Measurements from ENCODE around the gene C18orf32. TPM values are rescaled to one million over a fixed set of nuclear protein-coding genes. Genes with fewer than 3 reads are reported as not detected.

Gene C18orf32
- total and polyA plus RNA-seq, 2 donors (not counting 1 experiment from before 2014, with no cell fraction given): 11.9 to 39.1 TPM

GRCh38 chr18:49492694-49493033 lies 5.6 kb upstream of the C18orf32 start:
- H4K20me1 ChIP-seq (ENCODE audit: control insufficient read depth, extremely low read depth, insufficient read depth, low read length): no peaks in the 10 kb centered on the region
- H3K9ac ChIP-seq (ENCODE audit: insufficient read depth, low read length): no peak overlapping the region
- H3K36me3 ChIP-seq (ENCODE audit: control insufficient read depth, insufficient read depth, low read length): peaks cover 4% of the 10 kb centered on the region
- no peak for DNase-seq (ENCODE audit: low read depth in 2 of 2)
- no peak overlapping the region for H3K27ac ChIP-seq (ENCODE audit: insufficient read depth, low read length)
- H2AFZ ChIP-seq (ENCODE audit: low read length): no peak overlapping the region
- no peak overlapping the region for H3K4me3 ChIP-seq (replicated peaks in 1 of 4; ENCODE audit: control extremely low read depth in 1 of 4, insufficient read depth in 1 of 4, low read depth in 3 of 4, low read length in 4 of 4)
- H3K9me3 ChIP-seq (ENCODE audit: control insufficient read depth, insufficient read depth, low read depth, low read length): no peaks in the 10 kb centered on the region
- no peaks in the 10 kb centered on the region for H3K27me3 ChIP-seq (ENCODE audit: control insufficient read depth, insufficient read depth, low read length)
- H3K79me2 ChIP-seq (ENCODE audit: control insufficient read depth, insufficient read depth, low read length): peaks cover 26% of the 10 kb centered on the region
- TF ChIP-seq, protein P1, sequence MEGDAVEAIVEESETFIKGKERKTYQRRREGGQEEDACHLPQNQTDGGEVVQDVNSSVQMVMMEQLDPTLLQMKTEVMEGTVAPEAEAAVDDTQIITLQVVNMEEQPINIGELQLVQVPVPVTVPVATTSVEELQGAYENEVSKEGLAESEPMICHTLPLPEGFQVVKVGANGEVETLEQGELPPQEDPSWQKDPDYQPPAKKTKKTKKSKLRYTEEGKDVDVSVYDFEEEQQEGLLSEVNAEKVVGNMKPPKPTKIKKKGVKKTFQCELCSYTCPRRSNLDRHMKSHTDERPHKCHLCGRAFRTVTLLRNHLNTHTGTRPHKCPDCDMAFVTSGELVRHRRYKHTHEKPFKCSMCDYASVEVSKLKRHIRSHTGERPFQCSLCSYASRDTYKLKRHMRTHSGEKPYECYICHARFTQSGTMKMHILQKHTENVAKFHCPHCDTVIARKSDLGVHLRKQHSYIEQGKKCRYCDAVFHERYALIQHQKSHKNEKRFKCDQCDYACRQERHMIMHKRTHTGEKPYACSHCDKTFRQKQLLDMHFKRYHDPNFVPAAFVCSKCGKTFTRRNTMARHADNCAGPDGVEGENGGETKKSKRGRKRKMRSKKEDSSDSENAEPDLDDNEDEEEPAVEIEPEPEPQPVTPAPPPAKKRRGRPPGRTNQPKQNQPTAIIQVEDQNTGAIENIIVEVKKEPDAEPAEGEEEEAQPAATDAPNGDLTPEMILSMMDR (conservative IDR thresholded peaks at IDR 0.05 in 1 of 2, IDR thresholded peaks at IDR 0.05 in 1 of 2; ENCODE audit: low read depth in 1 of 2, low read length in 2 of 2): no peak
- no peak for TF ChIP-seq EZH2 (IDR thresholded peaks at IDR 0.05; ENCODE audit: low read length, missing control alignments)
- H3K4me1 ChIP-seq (ENCODE audit: control insufficient read depth, extremely low read depth, insufficient read depth, low read length): peaks cover 5% of the 10 kb centered on the region
- H3K4me2 ChIP-seq (ENCODE audit: extremely low read depth, insufficient read depth, low read length): peak overlapping the region; percentile 2

DNA sequence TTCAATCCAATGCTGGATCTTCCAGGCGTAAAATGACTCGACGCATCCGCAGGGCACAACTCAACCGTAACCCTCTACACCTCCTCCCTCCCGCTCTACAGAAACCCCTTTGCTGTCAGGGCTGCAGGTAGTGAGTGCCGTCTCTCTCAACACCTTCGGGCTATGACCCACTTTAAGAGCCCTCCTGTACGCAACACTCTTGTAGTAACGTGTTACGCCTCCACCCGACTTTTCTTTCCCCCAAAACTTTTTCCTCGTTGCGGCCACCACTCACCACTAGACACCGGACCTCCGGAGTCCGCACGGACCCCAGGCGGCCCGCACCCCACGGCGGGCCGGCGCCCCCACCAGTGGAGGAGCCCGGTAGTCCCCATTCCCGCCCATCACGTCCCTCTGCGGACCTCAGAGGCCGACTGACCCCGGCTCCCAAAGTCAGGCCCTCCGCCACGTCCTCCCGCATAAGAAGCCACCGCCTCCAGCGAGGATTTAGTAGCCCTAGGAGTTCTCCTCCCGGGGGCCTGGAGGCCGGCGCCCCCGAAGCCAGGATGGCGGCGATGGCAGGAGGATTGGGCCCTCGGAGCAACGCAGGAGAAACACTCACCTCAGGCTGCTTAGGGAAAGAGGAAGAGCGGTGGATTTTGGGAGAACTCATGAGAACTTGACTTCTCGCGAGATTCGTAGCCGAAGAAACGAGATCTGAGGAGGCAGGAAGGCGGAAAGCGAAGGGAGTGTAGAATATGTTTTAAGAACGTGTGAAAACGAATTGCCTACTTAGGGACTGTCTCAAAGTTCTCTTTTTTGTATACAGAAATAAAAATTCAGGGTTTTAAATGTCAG lies 5.0 kb upstream of the C18orf32 start, which contains the start of gene RPL17:
Gene RPL17, minus strand, starts transcription at position 609 of the 837 bp plus-strand sequence.
- H3K9ac ChIP-seq (ENCODE audit: insufficient read depth, low read length): peak within 1 kb of the TSS; percentile 98
- H4K20me1 ChIP-seq (ENCODE audit: control insufficient read depth, extremely low read depth, insufficient read depth, low read length): no peaks in the 10 kb centered on the region

DNA sequence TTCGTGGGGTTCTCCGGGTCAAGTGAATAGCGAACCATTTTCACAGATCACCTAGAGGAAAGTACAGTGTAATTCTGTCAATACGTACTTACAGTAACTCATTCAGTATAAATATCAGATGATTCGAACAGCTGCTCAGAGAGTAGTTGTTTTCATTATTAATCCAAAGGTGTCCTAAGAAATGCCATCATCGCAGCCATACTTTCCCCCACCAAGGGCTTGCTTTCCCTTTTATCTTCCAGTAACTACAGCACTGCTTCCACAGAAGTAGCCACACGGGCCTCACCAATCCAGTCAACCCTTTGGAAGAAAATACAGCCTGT lies 4.5 kb upstream of the C18orf32 start:
- Histone ChIP-seq H3K79me2 (ENCODE audit: control insufficient read depth, insufficient read depth, low read length) (peaks cover 27% of the 10 kb centered on the region), H3K27me3 (ENCODE audit: control insufficient read depth, insufficient read depth, low read length) (no peaks in the 10 kb centered on the region), H3K9me3 (ENCODE audit: control insufficient read depth, insufficient read depth, low read depth, low read length) (no peaks in the 10 kb centered on the region), H3K4me1 (ENCODE audit: control insufficient read depth, extremely low read depth, insufficient read depth, low read length) (peaks cover 9% of the 10 kb centered on the region), H3K4me3 (replicated peaks in 1 of 4; ENCODE audit: control extremely low read depth in 1 of 4, insufficient read depth in 1 of 4, low read depth in 3 of 4, low read length in 4 of 4) (peak overlapping the region; percentile 74 to 93 (median 88)), H3K36me3 (ENCODE audit: control insufficient read depth, insufficient read depth, low read length) (peaks cover 9% of the 10 kb centered on the region), H2AFZ (ENCODE audit: low read length) (no peak overlapping the region), H3K9ac (ENCODE audit: insufficient read depth, low read length) (peak overlapping the region; percentile 98), H3K4me2 (ENCODE audit: extremely low read depth, insufficient read depth, low read length) (peak overlapping the region; percentile 91), H3K27ac (ENCODE audit: insufficient read depth, low read length) (peak overlapping the region; percentile 93), H4K20me1 (ENCODE audit: control insufficient read depth, extremely low read depth, insufficient read depth, low read length) (no peaks in the 10 kb centered on the region)
- TF ChIP-seq, protein P1 (conservative IDR thresholded peaks at IDR 0.05 in 1 of 2, IDR thresholded peaks at IDR 0.05 in 1 of 2; ENCODE audit: low read depth in 1 of 2, low read length in 2 of 2): no peak
- TF ChIP-seq EZH2 (IDR thresholded peaks at IDR 0.05; ENCODE audit: low read length, missing control alignments): no peak
- no peak for DNase-seq (ENCODE audit: low read depth in 2 of 2)

More for the DNA sequence above, 5.0 kb upstream of the C18orf32 start, which contains the start of gene RPL17:
- Histone ChIP-seq H3K79me2 (ENCODE audit: control insufficient read depth, insufficient read depth, low read length) (peaks cover 26% of the 10 kb centered on the region), H3K4me2 (ENCODE audit: extremely low read depth, insufficient read depth, low read length) (peak within 1 kb of the TSS; percentile 91), H3K27me3 (ENCODE audit: control insufficient read depth, insufficient read depth, low read length) (no peaks in the 10 kb centered on the region), H2AFZ (ENCODE audit: low read length) (peak within 1 kb of the TSS; percentile 39), H3K4me1 (ENCODE audit: control insufficient read depth, extremely low read depth, insufficient read depth, low read length) (peaks cover 9% of the 10 kb centered on the region), H3K27ac (ENCODE audit: insufficient read depth, low read length) (peak within 1 kb of the TSS; percentile 93), H3K36me3 (ENCODE audit: control insufficient read depth, insufficient read depth, low read length) (peaks cover 9% of the 10 kb centered on the region), H3K9me3 (ENCODE audit: control insufficient read depth, insufficient read depth, low read depth, low read length) (no peaks in the 10 kb centered on the region), H3K4me3 (replicated peaks in 1 of 4; ENCODE audit: control extremely low read depth in 1 of 4, insufficient read depth in 1 of 4, low read depth in 3 of 4, low read length in 4 of 4) (peak within 1 kb of the TSS; percentile 74 to 93 (median 88))
- no peak for TF ChIP-seq EZH2 (IDR thresholded peaks at IDR 0.05; ENCODE audit: low read length, missing control alignments)
- TF ChIP-seq, protein P1 (conservative IDR thresholded peaks at IDR 0.05 in 1 of 2, IDR thresholded peaks at IDR 0.05 in 1 of 2; ENCODE audit: low read depth in 1 of 2, low read length in 2 of 2): no peak
- peak; percentile 99 to 100 for DNase-seq (ENCODE audit: low read depth in 2 of 2)
